ENCODE results near the gene RTN4R. TPM values are rescaled to one million over a fixed set of nuclear protein-coding genes. Genes with fewer than 3 reads are reported as not detected.
"Not testable (repeated sequence)": the region's sequence is repeated elsewhere in the genome, so short reads cannot be mapped to it uniquely, and the experiment has no call there.

Gene RTN4R
- total RNA-seq, 4 donors from 2014 or later = 0.64 to 22.8 (median 3.0) TPM; not detected in 1

DNA sequence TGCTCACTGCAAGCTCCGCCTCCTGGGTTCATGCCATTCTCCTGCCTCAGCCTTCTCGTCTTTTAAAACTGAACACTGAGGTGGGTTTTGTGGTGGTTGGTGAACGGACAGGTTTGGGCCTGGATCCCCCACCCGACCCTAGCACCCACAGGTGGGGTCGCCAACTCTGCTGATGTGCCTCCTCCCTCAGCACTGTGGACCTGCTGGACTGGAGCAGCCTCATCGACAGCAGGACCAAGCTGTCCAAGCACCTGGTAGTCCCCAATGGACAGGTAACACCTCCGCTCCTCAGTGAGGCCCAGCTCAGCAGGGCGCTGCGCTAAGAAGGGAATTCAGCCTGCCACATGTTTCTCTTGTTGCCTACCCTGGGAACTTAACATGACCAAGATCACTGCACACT is 36.5 kb upstream of the RTN4R start:
- 77% methylated on average over 9 of the region's 9 CpGs; no CpG with 5 or more reads in 1 of the 2 donors for whole genome bisulfite sequencing, 2 donors (ENCODE audit: low coverage in 1 of 2)
- peaks cover 0 to 7% (median 6%) of the 10 kb centered on the region in 4 donors for H3K4me1 ChIP-seq
- H3K4me3 ChIP-seq = no peak overlapping the region
- no peaks in the 10 kb centered on the region for H3K36me3 ChIP-seq
- DNase-seq = no peak
- TF ChIP-seq POLR2AphosphoS5 (IDR thresholded peaks at IDR 0.05) (no peak), POLR2A (IDR thresholded peaks at IDR 0.05) (no peak), EP300 (IDR thresholded peaks at IDR 0.05; ENCODE audit: low read depth) (no peak)
- TF ChIP-seq, protein P1, sequence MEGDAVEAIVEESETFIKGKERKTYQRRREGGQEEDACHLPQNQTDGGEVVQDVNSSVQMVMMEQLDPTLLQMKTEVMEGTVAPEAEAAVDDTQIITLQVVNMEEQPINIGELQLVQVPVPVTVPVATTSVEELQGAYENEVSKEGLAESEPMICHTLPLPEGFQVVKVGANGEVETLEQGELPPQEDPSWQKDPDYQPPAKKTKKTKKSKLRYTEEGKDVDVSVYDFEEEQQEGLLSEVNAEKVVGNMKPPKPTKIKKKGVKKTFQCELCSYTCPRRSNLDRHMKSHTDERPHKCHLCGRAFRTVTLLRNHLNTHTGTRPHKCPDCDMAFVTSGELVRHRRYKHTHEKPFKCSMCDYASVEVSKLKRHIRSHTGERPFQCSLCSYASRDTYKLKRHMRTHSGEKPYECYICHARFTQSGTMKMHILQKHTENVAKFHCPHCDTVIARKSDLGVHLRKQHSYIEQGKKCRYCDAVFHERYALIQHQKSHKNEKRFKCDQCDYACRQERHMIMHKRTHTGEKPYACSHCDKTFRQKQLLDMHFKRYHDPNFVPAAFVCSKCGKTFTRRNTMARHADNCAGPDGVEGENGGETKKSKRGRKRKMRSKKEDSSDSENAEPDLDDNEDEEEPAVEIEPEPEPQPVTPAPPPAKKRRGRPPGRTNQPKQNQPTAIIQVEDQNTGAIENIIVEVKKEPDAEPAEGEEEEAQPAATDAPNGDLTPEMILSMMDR (IDR thresholded peaks at IDR 0.05) = no peak
- intact Hi-C loops (cut with DNase I; ENCODE audit: low total_unique reads) = no loop called here
- H3K27me3 ChIP-seq = peaks cover 32% of the 10 kb centered on the region
- in situ Hi-C loops (cut with MboI; ENCODE audit: low pct_ligation_motif_present in 1 of 4, low pct_unique_long_range_greater_than_20kb in 1 of 4, low sequenced_read_pairs in 3 of 4) = no loop called here
- H3K27ac ChIP-seq = no peak overlapping the region
- H3K9me3 ChIP-seq = no peaks in the 10 kb centered on the region

GRCh38 chr22:20303229-20303534 is 35.1 kb upstream of the RTN4R start:
- 43% methylated on average over 5 of the region's 7 CpGs; no CpG with 5 or more reads in 1 of the 2 donors for WGBS, 2 donors (ENCODE audit: low coverage in 1 of 2)
- H3K36me3 ChIP-seq; DNase-seq; H3K27ac ChIP-seq; intact Hi-C loops (cut with DNase I; ENCODE audit: low total_unique reads); H3K4me3 ChIP-seq; in situ Hi-C loops (cut with MboI; ENCODE audit: low pct_ligation_motif_present in 1 of 4, low pct_unique_long_range_greater_than_20kb in 1 of 4, low sequenced_read_pairs in 3 of 4); H3K9me3 ChIP-seq: not testable (repeated sequence)
- Histone ChIP-seq H3K4me1 (peaks cover 0 to 15% (median 14%) of the 10 kb centered on the region in 4 donors), H3K27me3 (peaks cover 38% of the 10 kb centered on the region)

GRCh38 chr22:20302438-20303228 is 34.5 kb upstream of the RTN4R start:
- intact Hi-C loops (cut with DNase I; ENCODE audit: low total_unique reads) = no loop called here
- Histone ChIP-seq H3K9me3 (no peaks in the 10 kb centered on the region), H3K4me3 (no peak overlapping the region), H3K4me1 (peaks cover 0 to 15% (median 14%) of the 10 kb centered on the region in 4 donors), H3K27me3 (peaks cover 38% of the 10 kb centered on the region), H3K36me3 (no peaks in the 10 kb centered on the region), H3K27ac (no peak overlapping the region)
- TF ChIP-seq, protein P1 (IDR thresholded peaks at IDR 0.05) = no peak
- TF ChIP-seq POLR2AphosphoS5 (IDR thresholded peaks at IDR 0.05) = no peak
- no peak for TF ChIP-seq POLR2A (IDR thresholded peaks at IDR 0.05)
- TF ChIP-seq EP300 (IDR thresholded peaks at IDR 0.05; ENCODE audit: low read depth) = no peak
- WGBS, 2 donors (ENCODE audit: low coverage in 1 of 2) = 65 to 70% methylated on average over 5 to 12 of the region's 13 CpGs
- in situ Hi-C loops (cut with MboI; ENCODE audit: low pct_ligation_motif_present in 1 of 4, low pct_unique_long_range_greater_than_20kb in 1 of 4, low sequenced_read_pairs in 3 of 4) = no loop called here
- no peak for DNase-seq

DNA sequence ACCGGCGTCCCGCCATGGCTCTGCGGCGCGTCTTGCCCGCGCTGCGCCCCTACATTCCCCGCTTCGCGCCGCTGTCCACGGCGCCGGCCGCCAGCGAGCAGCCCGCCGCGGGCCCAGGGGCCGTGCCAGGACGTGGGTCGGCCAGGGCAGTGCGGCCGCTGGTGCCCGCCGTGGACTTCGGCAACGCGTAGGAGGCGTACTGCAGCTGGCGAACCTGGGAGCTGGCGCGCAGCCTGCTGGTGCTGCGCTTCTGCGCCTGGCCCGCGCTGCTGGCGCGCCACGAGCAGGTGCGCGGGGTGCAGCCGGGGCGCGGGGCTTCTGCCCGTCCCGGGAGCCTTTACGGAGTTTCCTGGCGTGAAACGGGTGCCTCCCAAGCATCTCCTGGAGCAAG is 31.6 kb upstream of the RTN4R start:
- peak; percentile 34 for DNase-seq
- 1% methylated on average over 34 of the region's 52 CpGs; no CpG with 5 or more reads in 1 of the 2 donors for WGBS, 2 donors (ENCODE audit: low coverage in 1 of 2)
- peak overlapping the region; percentile 26 to 58 (median 52) for H3K4me3 ChIP-seq
- H3K36me3 ChIP-seq = no peaks in the 10 kb centered on the region
- intact Hi-C loops (cut with DNase I; ENCODE audit: low total_unique reads) (no loop called here), in situ Hi-C loops (cut with MboI; ENCODE audit: low pct_ligation_motif_present in 1 of 4, low pct_unique_long_range_greater_than_20kb in 1 of 4, low sequenced_read_pairs in 3 of 4) (loop anchor here in 2 of 4 donors (10.0 kb wide), 1 partner anchor 145 kb away; the partner anchor contains the start of gene CCDC188 (in 2 of the 2))
- H3K27me3 ChIP-seq = peaks cover 38% of the 10 kb centered on the region
- H3K9me3 ChIP-seq = no peaks in the 10 kb centered on the region
- peak overlapping the region in 1 of 4 donors; percentile 53 for H3K27ac ChIP-seq
- TF ChIP-seq EP300 (IDR thresholded peaks at IDR 0.05; ENCODE audit: low read depth) (no peak), POLR2AphosphoS5 (IDR thresholded peaks at IDR 0.05) (no peak)
- TF ChIP-seq, protein P1 (IDR thresholded peaks at IDR 0.05) = no peak
- H3K4me1 ChIP-seq = peaks cover 0 to 15% (median 14%) of the 10 kb centered on the region in 4 donors
